Measurements from ENCODE around the gene CALN1.

- TF ChIP-seq CTCF (optimal IDR thresholded peaks at IDR 0.05 in 1 of 3, IDR thresholded peaks at IDR 0.05 in 1 of 3, conservative IDR thresholded peaks at IDR 0.05 in 1 of 3; ENCODE audit: extremely low read depth in 1 of 3, insufficient read depth in 2 of 3, low read length in 3 of 3) (no peak), EZH2 (IDR thresholded peaks at IDR 0.05; ENCODE audit: low read length) (no peak)
Measured at GRCh38 chr7:72345208-72345727, 66.9 kb downstream of the CALN1 start.
